Stimulated activated memory B cell treated with anti-CD40 and anti-IgM and Interleukin-4, amounts not matched to agents 10 μg/mL and 1 μg/mL and 100 μg/mL, for 72 hours (primary cell): ENCODE data around the gene FIGN.

Experiments
- ATAC-seq: fragments of 150-1000 bp; cut with Tn5 transposase; 2 replicates; pipeline ENCODE4 v1.10.0; 2021
- H3K27ac Mint-ChIP-seq: one replicate; pipeline ENCODE4 v1.8.0; 2022; ENCODE audit warnings: mild to moderate bottlenecking, mixed read lengths
- H3K27me3 Mint-ChIP-seq: one replicate; pipeline ENCODE4 v1.8.0; 2022; ENCODE audit warnings: mixed read lengths
- H3K36me3 Mint-ChIP-seq: one replicate; pipeline ENCODE4 v1.8.0; 2022; ENCODE audit warnings: mixed read lengths
- H3K4me1 Mint-ChIP-seq: one replicate; pipeline ENCODE4 v1.8.0; 2022; ENCODE audit warnings: mixed read lengths
- H3K4me3 Mint-ChIP-seq: one replicate; pipeline ENCODE4 v1.8.0; 2022; ENCODE audit warnings: mild to moderate bottlenecking, moderate library complexity, mixed read lengths
- H3K9me3 Mint-ChIP-seq: one replicate; pipeline ENCODE4 v1.8.0; 2022; ENCODE audit warnings: mixed read lengths

Gene FIGN

DNA sequence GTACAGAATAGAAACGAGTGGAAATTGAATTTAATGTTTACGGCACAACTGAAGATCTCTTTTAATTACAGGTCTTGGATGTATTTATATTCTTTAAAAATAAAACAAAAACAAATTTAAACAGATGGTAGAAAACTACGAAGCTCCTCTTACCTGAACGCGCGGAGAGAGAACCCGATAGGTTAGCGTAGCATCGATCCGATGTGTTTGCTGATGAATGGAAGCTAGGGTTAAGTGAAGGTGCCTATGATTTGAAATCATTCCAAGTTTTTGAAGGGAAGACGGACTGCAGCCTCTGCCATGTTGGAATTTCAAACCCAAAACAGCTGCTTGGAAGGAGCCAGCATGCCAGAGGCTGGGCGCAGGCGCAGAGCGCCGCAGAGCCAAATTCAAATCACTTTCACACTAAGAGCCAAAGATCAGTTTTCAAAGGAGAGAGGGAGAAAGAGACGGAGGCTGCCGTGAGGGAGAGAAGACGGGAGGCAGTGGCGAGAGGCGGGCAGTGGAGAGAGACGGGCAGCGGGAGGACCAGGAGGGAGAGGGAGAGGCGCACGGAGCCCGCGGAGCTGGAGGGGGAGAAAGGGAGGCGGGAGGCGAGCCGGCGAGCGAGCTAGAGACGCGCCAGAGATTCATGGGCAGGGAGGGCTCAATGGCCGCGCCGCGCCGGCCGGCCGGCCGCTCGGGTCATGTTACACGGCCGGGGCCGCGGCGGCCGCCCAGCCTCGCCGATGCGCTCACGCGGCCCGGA is at the start of gene FIGN:
TSS of gene FIGN (minus strand) at position 324 of the 748 bp plus-strand sequence. CDS start 1,081 bp downstream, outside the sequence.
- H3K9me3 Mint-ChIP-seq: peaks cover 3% of the 10 kb centered on the region
- peaks cover 10% of the 10 kb centered on the region for H3K27me3 Mint-ChIP-seq
- peaks cover 4% of the 10 kb centered on the region for H3K36me3 Mint-ChIP-seq
- peaks cover 6% of the 10 kb centered on the region for H3K4me1 Mint-ChIP-seq
- H3K27ac Mint-ChIP-seq: no peak within 1 kb of the TSS
- peak within 1 kb of the TSS; percentile 57 for H3K4me3 Mint-ChIP-seq
- peak; percentile 48 for ATAC-seq

GRCh38 chr2:163785162-163785561 is 49.4 kb upstream of the FIGN start:
- H3K27ac Mint-ChIP-seq: no peak overlapping the region
- no peak for ATAC-seq
- no peaks in the 10 kb centered on the region for H3K36me3 Mint-ChIP-seq
- no peaks in the 10 kb centered on the region for H3K27me3 Mint-ChIP-seq
- no peaks in the 10 kb centered on the region for H3K4me1 Mint-ChIP-seq
- H3K4me3 Mint-ChIP-seq: no peak overlapping the region
- peaks cover 2% of the 10 kb centered on the region for H3K9me3 Mint-ChIP-seq

DNA sequence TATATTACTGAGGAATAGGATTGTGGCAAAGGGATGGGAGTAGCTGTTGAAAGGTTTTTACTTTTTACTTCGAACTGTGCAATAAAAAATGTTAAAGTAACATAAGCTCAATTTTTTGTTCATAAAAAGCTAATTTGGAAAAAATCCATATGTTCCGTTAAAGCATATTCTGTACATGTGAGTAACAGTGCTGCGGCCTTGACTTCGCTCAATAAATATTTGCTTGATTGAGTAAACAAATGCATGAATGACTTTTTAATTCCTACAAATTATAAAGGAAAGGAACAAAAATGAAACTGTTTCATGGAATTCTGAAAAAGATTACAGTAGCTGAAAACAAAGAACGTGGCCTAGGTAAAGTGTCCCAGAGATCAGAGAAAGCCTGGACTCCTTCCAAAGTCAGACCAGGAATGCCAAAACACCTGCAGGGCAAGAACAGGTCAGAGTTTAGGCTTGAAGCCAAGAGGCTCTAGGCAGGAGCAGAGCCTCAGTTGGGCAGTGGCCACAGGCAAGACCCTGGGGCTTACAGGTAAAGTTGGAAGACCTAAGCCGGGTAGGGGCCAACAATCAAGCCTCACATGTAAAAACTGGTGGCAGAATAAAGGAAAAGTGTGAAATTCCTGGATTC is 44.3 kb upstream of the FIGN start:
- Mint-ChIP-seq H3K4me1 (no peaks in the 10 kb centered on the region), H3K27ac (no peak overlapping the region), H3K9me3 (peaks cover 6% of the 10 kb centered on the region), H3K36me3 (no peaks in the 10 kb centered on the region), H3K4me3 (no peak overlapping the region), H3K27me3 (no peaks in the 10 kb centered on the region)
- ATAC-seq: no peak

- no peak for ATAC-seq
- Mint-ChIP-seq H3K27me3 (no peaks in the 10 kb centered on the region), H3K36me3 (no peaks in the 10 kb centered on the region), H3K4me1 (no peaks in the 10 kb centered on the region), H3K4me3 (no peak overlapping the region), H3K9me3 (peaks cover 6% of the 10 kb centered on the region), H3K27ac (no peak overlapping the region)
Measured at GRCh38 chr2:163778045-163778781, 42.4 kb upstream of the FIGN start.

GRCh38 chr2:163775304-163775703 is 39.5 kb upstream of the FIGN start:
- Mint-ChIP-seq H3K27me3 (no peaks in the 10 kb centered on the region), H3K36me3 (no peaks in the 10 kb centered on the region), H3K9me3 (peaks cover 9% of the 10 kb centered on the region), H3K4me3 (no peak overlapping the region), H3K4me1 (no peaks in the 10 kb centered on the region), H3K27ac (no peak overlapping the region)
- no peak for ATAC-seq

DNA sequence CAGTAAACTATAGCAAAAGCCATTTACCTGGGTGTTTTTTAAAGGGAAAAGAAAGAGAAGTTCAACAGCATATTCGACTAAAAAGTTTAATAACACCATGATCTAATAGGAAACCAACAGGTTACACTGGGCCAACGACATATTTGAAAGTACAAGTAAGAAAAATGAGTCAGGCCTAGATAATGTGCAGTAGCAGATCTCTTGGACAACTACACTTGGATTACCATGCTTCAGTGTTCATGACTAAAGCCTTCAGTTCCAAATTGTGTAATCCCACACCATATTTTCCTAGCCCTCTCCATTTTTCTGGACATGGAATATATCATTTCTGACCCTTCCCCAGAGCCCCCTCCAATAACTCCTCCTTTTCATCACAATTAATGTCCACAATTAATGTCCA is 39.1 kb upstream of the FIGN start:
- Mint-ChIP-seq H3K4me3 (no peak overlapping the region), H3K27me3 (no peaks in the 10 kb centered on the region), H3K27ac (no peak overlapping the region), H3K4me1 (no peaks in the 10 kb centered on the region), H3K9me3 (peaks cover 9% of the 10 kb centered on the region), H3K36me3 (no peaks in the 10 kb centered on the region)
- ATAC-seq: no peak

- Mint-ChIP-seq H3K27ac (no peak overlapping the region), H3K36me3 (no peaks in the 10 kb centered on the region), H3K4me3 (no peak overlapping the region), H3K27me3 (no peaks in the 10 kb centered on the region), H3K9me3 (peaks cover 9% of the 10 kb centered on the region), H3K4me1 (no peaks in the 10 kb centered on the region)
- ATAC-seq: no peak
Measured at GRCh38 chr2:163773276-163773675, 37.5 kb upstream of the FIGN start.

DNA sequence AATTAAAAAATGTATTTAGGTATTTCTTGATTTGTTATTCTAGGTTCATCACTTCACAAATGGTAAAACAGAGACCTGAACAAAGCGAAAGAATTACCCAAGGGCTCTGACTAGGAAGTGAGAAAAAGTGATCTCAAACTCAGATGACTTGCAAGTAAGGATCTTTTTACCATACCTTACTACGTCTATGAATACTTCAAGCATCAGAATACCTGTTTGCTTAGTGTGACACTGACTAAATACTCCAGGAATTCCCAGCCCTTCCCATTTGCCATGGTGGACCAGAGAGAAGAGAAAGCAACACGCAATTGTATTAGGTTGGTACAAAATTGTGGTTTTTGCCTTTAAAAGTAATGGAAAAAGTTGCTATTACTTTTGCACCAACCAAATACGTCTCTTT is 35.8 kb upstream of the FIGN start:
- no peak overlapping the region for H3K4me3 Mint-ChIP-seq
- H3K9me3 Mint-ChIP-seq: peaks cover 5% of the 10 kb centered on the region
- ATAC-seq: no peak
- H3K36me3 Mint-ChIP-seq: no peaks in the 10 kb centered on the region
- H3K27ac Mint-ChIP-seq: no peak overlapping the region
- no peaks in the 10 kb centered on the region for H3K4me1 Mint-ChIP-seq
- no peaks in the 10 kb centered on the region for H3K27me3 Mint-ChIP-seq

- H3K4me3 Mint-ChIP-seq: no peak overlapping the region
- no peaks in the 10 kb centered on the region for H3K4me1 Mint-ChIP-seq
- peaks cover 5% of the 10 kb centered on the region for H3K9me3 Mint-ChIP-seq
- no peaks in the 10 kb centered on the region for H3K36me3 Mint-ChIP-seq
- ATAC-seq: no peak
- no peaks in the 10 kb centered on the region for H3K27me3 Mint-ChIP-seq
- H3K27ac Mint-ChIP-seq: no peak overlapping the region
Measured at GRCh38 chr2:163768881-163769695, 33.3 kb upstream of the FIGN start.

- Mint-ChIP-seq H3K36me3 (no peaks in the 10 kb centered on the region), H3K27me3 (no peaks in the 10 kb centered on the region), H3K4me3 (no peak overlapping the region), H3K4me1 (no peaks in the 10 kb centered on the region), H3K9me3 (peaks cover 2% of the 10 kb centered on the region), H3K27ac (no peak overlapping the region)
- peak; percentile 34 for ATAC-seq
Measured at GRCh38 chr2:163767097-163767496, 31.3 kb upstream of the FIGN start.

- no peak overlapping the region for H3K27ac Mint-ChIP-seq
- no peak for ATAC-seq
- no peaks in the 10 kb centered on the region for H3K36me3 Mint-ChIP-seq
- H3K4me1 Mint-ChIP-seq: no peaks in the 10 kb centered on the region
- H3K4me3 Mint-ChIP-seq: no peak overlapping the region
- no peaks in the 10 kb centered on the region for H3K27me3 Mint-ChIP-seq
- no peaks in the 10 kb centered on the region for H3K9me3 Mint-ChIP-seq
Measured at GRCh38 chr2:163764566-163764965, 28.8 kb upstream of the FIGN start.

DNA sequence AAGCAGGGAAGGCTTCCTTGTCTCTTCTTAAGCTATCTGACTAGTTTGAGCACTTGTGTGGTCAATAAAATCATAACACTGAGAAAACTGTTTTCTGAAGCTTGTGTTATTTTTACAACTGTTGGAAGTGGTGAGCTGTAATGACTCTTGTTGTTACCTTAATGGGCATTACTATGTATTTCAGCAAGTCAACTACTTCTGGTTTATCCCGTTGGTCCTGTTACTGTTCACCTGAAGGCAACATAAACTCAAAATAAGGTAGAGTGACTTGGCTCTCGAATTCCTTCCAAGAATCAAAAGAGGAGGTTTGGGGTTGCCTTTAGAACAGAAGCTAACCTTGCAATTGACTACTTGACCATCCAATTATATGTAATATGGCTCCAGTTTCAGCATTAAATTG is 23.2 kb upstream of the FIGN start:
- Mint-ChIP-seq H3K36me3 (no peaks in the 10 kb centered on the region), H3K27ac (no peak overlapping the region), H3K9me3 (no peaks in the 10 kb centered on the region), H3K27me3 (no peaks in the 10 kb centered on the region), H3K4me3 (no peak overlapping the region), H3K4me1 (no peaks in the 10 kb centered on the region)
- ATAC-seq: no peak

- Mint-ChIP-seq H3K4me1 (no peaks in the 10 kb centered on the region), H3K27ac (no peak overlapping the region), H3K9me3 (no peaks in the 10 kb centered on the region), H3K4me3 (no peak overlapping the region), H3K27me3 (no peaks in the 10 kb centered on the region), H3K36me3 (no peaks in the 10 kb centered on the region)
- ATAC-seq: no peak
Measured at GRCh38 chr2:163757814-163758213, 22.0 kb upstream of the FIGN start.

DNA sequence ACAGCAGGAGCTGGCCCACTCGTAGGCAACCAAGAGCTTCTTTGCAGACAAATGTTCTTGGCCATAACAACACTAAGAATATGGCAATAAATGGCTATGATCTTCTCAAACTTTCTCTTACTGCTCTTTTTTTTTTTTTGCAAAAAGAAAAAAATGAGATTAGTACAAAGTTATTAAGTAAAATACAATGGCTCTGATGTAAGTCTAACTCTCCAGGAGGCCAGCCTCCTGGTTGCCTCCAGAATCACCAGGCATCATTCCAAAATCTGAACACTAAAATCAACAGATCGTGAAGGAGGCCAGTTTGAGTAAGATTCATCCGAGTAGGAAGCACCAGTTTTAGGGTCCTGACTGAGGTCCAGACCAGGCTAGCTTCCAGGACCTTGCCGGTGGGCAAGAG is 20.8 kb upstream of the FIGN start:
- Mint-ChIP-seq H3K36me3 (no peaks in the 10 kb centered on the region), H3K4me1 (no peaks in the 10 kb centered on the region), H3K4me3 (no peak overlapping the region), H3K27me3 (no peaks in the 10 kb centered on the region), H3K27ac (no peak overlapping the region), H3K9me3 (no peaks in the 10 kb centered on the region)
- ATAC-seq: no peak

GRCh38 chr2:163755366-163755765 is 19.6 kb upstream of the FIGN start:
- H3K36me3 Mint-ChIP-seq: no peaks in the 10 kb centered on the region
- ATAC-seq: no peak
- no peak overlapping the region for H3K27ac Mint-ChIP-seq
- H3K4me1 Mint-ChIP-seq: no peaks in the 10 kb centered on the region
- no peaks in the 10 kb centered on the region for H3K27me3 Mint-ChIP-seq
- H3K4me3 Mint-ChIP-seq: no peak overlapping the region
- no peaks in the 10 kb centered on the region for H3K9me3 Mint-ChIP-seq
